Stimulated activated CD8-positive, alpha-beta memory T cell treated with anti-CD3 and anti-CD28 coated beads, Interleukin-12 subunit alpha, Interleukin-12 subunit beta, amount 100 ng/mL, for 1 hour (primary cell): ENCODE results near the gene ARHGEF25.
A peak's percentile ranks its signal among the peaks of the same experiment; 100 is the strongest.
"Not testable (repeated sequence)": the region's sequence is repeated elsewhere in the genome, so short reads cannot be mapped to it uniquely, and the experiment has no call there.

Experiments used
- DNase-seq: peaks from one replicate; pipeline ENCODE4 v3.0.0-alpha.2; 2020; ENCODE audit warnings: low read depth

Gene ARHGEF25

GRCh38 chr12:57609781-57610553, 1.3 kb upstream of the ARHGEF25 start:
- DNase-seq: no peak

GRCh38 chr12:57610554-57611107, 604 bp upstream of the ARHGEF25 start:
- DNase-seq: no peak

GRCh38 chr12:57611827-57612710, 834 bp downstream of the ARHGEF25 start:
- DNase-seq: no peak

GRCh38 chr12:57612711-57613426, 1.6 kb downstream of the ARHGEF25 start:
- DNase-seq: no peak

- DNase-seq: no peak
Measured at GRCh38 chr12:57613427-57614109, 2.3 kb downstream of the ARHGEF25 start.

GRCh38 chr12:57614178-57614947, 3.1 kb downstream of the ARHGEF25 start:
- DNase-seq: no peak

GRCh38 chr12:57614948-57615500, 3.8 kb downstream of the ARHGEF25 start:
- DNase-seq: no peak

- DNase-seq: no peak
Measured at GRCh38 chr12:57615637-57616036, 4.4 kb downstream of the ARHGEF25 start.

- no peak for DNase-seq
Measured at GRCh38 chr12:57616383-57617101, 5.3 kb downstream of the ARHGEF25 start.

GRCh38 chr12:57617942-57618341, 6.7 kb downstream of the ARHGEF25 start:
- DNase-seq: no peak

- not testable (repeated sequence) for DNase-seq
Measured at GRCh38 chr12:57618431-57618830, 7.2 kb downstream of the ARHGEF25 start.

- no peak for DNase-seq
Measured at GRCh38 chr12:57618966-57619433, 7.8 kb downstream of the ARHGEF25 start.

- DNase-seq: no peak
Measured at GRCh38 chr12:57619434-57620244, 8.4 kb downstream of the ARHGEF25 start.

- DNase-seq: no peak
Measured at GRCh38 chr12:57620245-57620935, 9.2 kb downstream of the ARHGEF25 start.

GRCh38 chr12:57620936-57621496, 9.8 kb downstream of the ARHGEF25 start:
- DNase-seq: no peak

- DNase-seq: peak; percentile 39
Measured at GRCh38 chr12:57621497-57622292, 10.5 kb downstream of the ARHGEF25 start.
